ENCODE data around the gene IL1R1. TPM values are rescaled to one million over a fixed set of nuclear protein-coding genes. Genes with fewer than 3 reads are reported as not detected.

Gene IL1R1
- total and polyA plus RNA-seq, 10 of the 15 experiments (the other 5 are each of a cell fraction or from before 2014, with no cell fraction given), result 0.17 to 13.2 (median 0.53) TPM

DNA sequence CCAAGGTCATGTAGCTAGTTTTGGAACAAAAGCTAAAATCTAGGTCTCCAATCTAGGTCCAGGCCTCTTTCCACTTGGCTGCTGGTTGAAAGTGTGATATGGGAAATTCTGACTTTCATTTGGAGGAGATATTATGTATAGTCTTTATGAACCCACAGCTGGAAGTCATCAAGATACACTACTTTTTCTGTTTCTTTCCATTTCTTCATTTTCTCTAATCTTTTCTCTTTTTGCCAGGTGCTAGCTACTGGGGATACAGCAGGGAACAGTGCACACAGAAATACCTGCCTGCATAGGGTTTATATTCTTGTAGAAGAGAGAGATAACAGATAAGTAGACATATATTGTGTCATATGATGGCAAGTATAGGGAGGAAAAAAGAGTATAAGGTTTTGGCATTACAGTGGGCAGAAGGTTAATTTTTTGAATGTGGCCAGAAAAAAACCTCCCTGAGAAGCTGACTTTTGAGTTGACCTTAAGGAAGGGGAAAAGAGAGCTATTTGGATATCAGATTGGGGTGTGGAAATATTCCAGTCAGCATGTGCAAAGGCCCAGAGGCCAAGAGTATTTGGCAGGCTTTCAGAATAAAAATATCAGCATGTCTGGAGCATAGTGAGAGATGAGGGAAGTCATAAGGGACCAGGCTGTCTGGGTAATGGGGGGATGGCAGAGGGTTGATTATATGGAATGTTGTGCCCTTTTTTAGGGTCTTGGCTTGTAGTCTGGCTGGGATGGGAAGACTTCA, 15.6 kb downstream of the IL1R1 start:
- H3K4me1 ChIP-seq (ENCODE audit: control insufficient read depth, insufficient read depth, low read length), result no peaks in the 10 kb centered on the region
- H3K27ac ChIP-seq (ENCODE audit: control insufficient read depth, insufficient read depth), result no peak overlapping the region
- no TSS peak for BruUV-seq (replicated peaks)
- H2AFZ ChIP-seq (ENCODE audit: control insufficient read depth, low read depth, low read length), result no peak overlapping the region
- no peaks in the 10 kb centered on the region for H3K79me2 ChIP-seq (ENCODE audit: control insufficient read depth, insufficient read depth, low read length)
- FAIRE-seq (no peak), ATAC-seq (no peak), DNase-seq (ENCODE audit: low read depth, low spot score) (no peak)
- ChIA-PET POLR2A (interaction anchor here (0.6 to 1.5 kb wide), 2 partner anchors 101 to 508 kb away, joined by 4 read pairs; no protein-coding TSS in a partner anchor), SMC1A (ENCODE audit: uncharacterized antibody, unreplicated experiment) (interaction anchor here (0.6 to 3.9 kb wide), 12 partner anchors 9 to 246 kb away, joined by 3 to 28 read pairs (median 4); no protein-coding TSS in a partner anchor), CTCF (interaction anchor here (1.0 to 2.9 kb wide), 4 partner anchors 8 to 152 kb away, joined by 3 to 22 read pairs (median 5); no protein-coding TSS in a partner anchor), RAD21 (ENCODE audit: unreplicated experiment) (interaction anchor here (0.7 to 1.8 kb wide), 2 partner anchors 54 to 82 kb away, joined by 3 to 8 read pairs; no protein-coding TSS in a partner anchor)
- no peak for TF ChIP-seq MTA2 (IDR thresholded peaks at IDR 0.05; ENCODE audit: low read depth)
- TF ChIP-seq EED (IDR thresholded peaks at IDR 0.05; ENCODE audit: low read depth), result no peak
- TF ChIP-seq MLLT1 (IDR thresholded peaks at IDR 0.05), result no peak
- TF ChIP-seq NR2C1 (IDR thresholded peaks at IDR 0.05), result no peak
- TF ChIP-seq, protein P1, sequence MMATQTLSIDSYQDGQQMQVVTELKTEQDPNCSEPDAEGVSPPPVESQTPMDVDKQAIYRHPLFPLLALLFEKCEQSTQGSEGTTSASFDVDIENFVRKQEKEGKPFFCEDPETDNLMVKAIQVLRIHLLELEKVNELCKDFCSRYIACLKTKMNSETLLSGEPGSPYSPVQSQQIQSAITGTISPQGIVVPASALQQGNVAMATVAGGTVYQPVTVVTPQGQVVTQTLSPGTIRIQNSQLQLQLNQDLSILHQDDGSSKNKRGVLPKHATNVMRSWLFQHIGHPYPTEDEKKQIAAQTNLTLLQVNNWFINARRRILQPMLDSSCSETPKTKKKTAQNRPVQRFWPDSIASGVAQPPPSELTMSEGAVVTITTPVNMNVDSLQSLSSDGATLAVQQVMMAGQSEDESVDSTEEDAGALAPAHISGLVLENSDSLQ (IDR thresholded peaks at IDR 0.05), result no peak
- no peak for TF ChIP-seq SUPT20H (IDR thresholded peaks at IDR 0.05; ENCODE audit: borderline replicate concordance, control insufficient read depth, low read depth, low read length)
- no peak for TF ChIP-seq SIX5 (IDR thresholded peaks at IDR 0.05; ENCODE audit: low read depth, low read length, severe bottlenecking)
- TF ChIP-seq TAF1 (IDR thresholded peaks at IDR 0.05; ENCODE audit: borderline replicate concordance, low read depth, low read length), result no peak
- TF ChIP-seq CHD4 (IDR thresholded peaks at IDR 0.05), result no peak
- H3K9me3 ChIP-seq (replicated peaks; ENCODE audit: control insufficient read depth, insufficient read depth, low read length), result no peaks in the 10 kb centered on the region; the same call in 2 of the 3 replicates
- H3K36me3 ChIP-seq (ENCODE audit: control insufficient read depth in 2 of 2, insufficient read depth in 2 of 2, low read length in 1 of 2), result no peaks in the 10 kb centered on the region
- H3K4me3 ChIP-seq, result no peak overlapping the region
- no peak overlapping the region for H3K4me2 ChIP-seq (ENCODE audit: control insufficient read depth, insufficient read depth)
- H4K20me1 ChIP-seq (ENCODE audit: control insufficient read depth, insufficient read depth), result no peaks in the 10 kb centered on the region
- H3K27me3 ChIP-seq (replicated peaks in 1 of 2; ENCODE audit: control insufficient read depth in 2 of 2, insufficient read depth in 2 of 2, low read length in 1 of 2), result no peaks in the 10 kb centered on the region
- intact Hi-C loops (cut with micrococcal nuclease; ENCODE audit: unreplicated experiment), result no loop called here
- in situ Hi-C loops (cut with MboI), result no loop called here
- no peak overlapping the region for H3K9ac ChIP-seq (ENCODE audit: control insufficient read depth, insufficient read depth, low read length)
